GM21526 (cell line): Measurements from ENCODE around the gene SCN3B.
A peak's percentile ranks its signal among the peaks of the same experiment; 100 is the strongest.

ENCODE experiments used
- ATAC-seq: cut with Tn5 transposase; IDR thresholded peaks from one replicate; pipeline ENCODE4 v1.9.1; 2021; ENCODE audit warnings: moderate library complexity; ENCODE audit not compliant: unreplicated experiment, low FRiP score

The SCN3B gene, protein sequence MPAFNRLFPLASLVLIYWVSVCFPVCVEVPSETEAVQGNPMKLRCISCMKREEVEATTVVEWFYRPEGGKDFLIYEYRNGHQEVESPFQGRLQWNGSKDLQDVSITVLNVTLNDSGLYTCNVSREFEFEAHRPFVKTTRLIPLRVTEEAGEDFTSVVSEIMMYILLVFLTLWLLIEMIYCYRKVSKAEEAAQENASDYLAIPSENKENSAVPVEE

DNA sequence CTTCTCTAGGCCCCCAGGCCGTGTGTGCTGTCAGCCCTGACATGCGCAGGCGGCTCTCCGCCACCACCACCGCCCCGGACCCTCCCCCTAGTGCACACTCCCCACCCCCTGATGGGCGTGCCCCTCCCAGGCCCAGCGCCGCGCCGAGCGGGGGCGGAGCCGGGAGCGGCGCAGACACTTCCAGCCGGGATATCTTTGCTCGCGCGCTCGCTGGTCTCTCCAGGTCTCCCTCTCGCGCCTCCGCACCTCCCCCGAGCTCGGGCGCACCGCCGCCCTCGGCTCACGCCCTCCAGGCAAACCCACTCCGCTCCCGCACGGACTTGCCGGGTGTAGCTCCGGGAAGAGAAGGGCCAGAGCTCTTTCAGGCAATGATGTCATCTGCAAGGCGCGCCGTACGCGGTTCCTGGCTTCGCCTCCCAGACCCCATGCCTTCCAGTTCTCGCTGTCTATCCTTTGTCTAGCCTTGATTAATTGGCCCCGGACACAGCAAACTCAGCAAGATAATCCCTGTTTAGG lies at the start of gene SCN3B:
TSS of gene SCN3B (minus strand) at position 59 of the 516 bp plus-strand sequence. CDS start 823 bp downstream, outside the sequence.
- ATAC-seq, result peak; percentile 48

DNA sequence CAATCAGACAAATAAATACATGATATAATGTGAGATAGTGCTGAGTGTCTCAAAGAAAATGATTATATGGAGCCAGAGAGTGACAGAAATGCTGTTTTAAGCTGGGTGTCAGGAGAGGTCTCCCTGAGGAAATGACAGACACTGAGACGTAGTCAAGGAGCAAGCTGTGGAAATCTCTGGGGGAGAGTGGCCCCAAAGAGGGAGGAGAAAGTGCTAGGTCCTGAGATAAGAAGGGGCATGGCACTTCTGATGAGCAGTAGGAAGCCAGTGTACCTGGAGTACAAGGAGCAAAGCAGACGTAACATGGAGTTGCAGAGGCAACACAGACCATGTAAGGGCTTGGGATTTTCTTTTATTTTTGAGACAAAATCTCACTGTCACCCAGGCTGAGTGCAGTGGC lies 48.3 kb upstream of the SCN3B start:
- ATAC-seq, result no peak

DNA sequence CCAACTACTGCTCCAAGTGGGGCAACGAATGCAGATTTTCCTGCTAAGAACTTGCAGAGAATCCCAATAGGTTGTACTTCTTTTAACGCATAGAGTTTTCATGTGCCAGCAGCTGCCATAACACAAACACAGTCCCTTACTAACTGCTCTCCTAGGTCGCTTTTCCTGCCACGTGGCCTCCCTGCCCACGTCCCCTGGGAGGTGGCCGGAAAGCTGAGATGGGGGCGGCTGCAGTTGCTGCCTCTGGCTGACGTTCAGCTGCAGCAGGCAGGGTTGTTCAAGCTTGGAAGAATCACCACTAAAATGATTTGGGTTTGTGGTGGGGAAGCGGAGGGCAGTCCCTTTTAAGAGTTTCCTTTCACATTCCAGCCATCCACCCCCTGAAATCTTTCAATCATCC lies 47.7 kb upstream of the SCN3B start:
- no peak for ATAC-seq

DNA sequence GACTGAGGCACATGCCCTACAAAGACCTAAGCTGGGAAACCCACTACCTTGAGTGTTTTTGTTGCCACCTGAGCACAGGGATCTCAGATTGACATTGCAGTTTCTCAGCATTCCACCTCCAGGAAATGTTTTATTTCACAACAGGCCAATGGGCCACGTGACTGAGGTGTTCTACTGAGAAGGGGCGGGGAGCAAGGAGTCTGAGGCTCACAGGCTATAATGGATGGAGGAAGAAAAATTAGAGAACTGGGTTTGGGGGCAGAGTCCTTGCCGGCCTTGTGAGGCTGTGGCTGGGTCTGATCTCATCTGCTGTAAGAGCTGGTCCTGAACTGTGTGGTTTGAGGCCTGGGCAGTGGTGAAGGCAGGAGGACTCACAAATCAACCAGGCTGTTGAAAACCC lies 46.3 kb upstream of the SCN3B start:
- ATAC-seq, result no peak

DNA sequence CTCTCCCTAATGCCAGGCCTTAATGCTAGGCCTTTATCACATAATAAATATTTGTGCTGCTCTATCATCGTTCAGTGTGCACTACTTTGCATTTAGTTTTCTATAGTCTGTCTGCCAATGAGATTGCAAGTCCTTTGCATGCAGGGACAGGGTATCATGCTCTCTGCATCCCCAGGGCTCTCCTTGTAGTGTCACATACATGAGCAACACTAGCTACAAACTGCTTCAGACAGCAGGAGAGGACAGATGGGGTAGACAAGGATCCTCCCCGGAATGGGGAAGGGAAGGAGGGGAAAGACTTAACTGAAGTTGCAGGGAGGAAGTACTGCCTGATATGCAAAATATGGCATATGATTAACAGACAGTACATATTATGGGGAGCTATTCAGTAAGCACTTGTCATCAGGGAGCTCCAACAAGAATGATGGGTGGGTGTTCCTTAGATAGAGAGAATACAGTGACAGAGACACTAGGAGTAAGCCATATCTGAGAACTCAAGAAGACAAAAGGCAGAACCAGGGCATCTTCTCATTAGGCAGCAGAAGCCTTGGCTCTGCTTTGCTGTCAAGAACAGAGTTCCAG lies 44.2 kb upstream of the SCN3B start:
- ATAC-seq, result no peak

DNA sequence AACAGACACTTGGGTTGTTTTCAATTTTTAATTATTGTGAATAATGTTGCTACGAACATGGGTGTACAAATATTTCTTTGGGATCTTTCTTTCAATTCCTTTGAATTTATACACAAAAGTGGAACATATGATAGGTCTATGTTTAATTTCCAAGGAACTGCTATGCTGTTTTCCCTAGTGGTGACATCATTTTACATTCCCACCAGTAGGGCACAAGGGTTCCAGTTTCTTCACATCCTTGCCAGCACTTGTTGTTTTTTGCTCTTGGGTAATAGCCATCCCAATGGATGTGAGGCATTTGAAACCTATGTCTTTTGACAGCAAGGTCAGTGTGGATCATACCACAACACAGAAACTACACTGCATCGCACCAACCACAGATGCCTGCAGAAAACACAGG lies 41.8 kb upstream of the SCN3B start:
- no peak for ATAC-seq

DNA sequence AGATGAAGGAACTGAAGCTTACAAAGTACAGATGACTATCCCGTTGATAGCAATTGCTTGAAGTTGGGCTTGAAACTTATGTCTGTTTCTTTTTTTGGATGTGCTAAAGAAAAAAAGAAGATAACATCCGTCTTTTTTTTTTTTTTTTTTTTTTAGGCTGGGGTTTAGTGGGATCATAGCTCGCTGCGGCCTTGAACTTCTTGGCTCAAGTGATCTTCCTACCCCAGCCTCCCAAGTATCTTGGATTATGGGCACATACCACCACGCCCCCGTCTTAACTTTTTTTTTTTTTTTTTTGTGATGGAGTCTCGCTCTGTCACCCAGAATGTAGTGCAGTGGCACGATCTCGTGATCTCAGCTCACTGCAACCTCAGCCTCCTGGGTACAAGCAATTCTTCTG lies 40.8 kb upstream of the SCN3B start:
- no peak for ATAC-seq

DNA sequence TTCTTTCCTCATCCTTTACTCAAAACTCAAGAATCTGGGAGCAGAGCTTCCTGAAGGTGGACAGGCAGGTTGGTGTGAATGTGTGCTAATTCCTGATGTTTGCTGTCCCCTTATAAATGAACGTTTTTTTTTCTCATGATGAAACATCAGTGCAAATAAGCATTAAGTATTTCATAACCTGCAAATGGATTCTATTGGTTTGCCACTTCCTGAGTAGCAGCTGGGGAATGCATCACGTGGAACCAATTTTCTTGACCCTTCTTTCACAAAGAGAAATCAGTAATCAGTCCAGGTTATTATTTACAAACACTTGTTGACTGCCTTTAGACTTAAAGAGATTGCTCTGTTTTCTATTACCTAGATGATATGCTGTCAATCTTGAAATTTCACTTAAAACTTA lies 40.1 kb upstream of the SCN3B start:
- no peak for ATAC-seq

DNA sequence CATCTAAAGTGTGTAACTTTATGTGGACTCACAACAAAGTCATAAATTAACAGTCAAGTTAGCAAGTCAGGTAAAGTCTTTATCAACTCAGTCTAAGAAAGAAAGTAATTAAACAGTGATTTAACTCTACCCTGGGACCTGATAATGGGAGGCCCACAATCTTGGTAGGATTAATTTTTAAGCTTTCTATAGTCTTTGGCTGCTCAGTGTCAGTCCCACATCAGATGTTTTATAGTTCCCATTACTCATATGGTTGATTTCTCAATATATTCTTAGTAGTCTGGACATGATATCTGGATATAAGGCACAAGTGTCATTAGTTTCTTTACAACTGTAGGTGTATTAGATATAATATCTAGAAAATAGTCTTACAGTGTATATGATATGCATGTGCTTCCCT lies 38.5 kb upstream of the SCN3B start:
- no peak for ATAC-seq

DNA sequence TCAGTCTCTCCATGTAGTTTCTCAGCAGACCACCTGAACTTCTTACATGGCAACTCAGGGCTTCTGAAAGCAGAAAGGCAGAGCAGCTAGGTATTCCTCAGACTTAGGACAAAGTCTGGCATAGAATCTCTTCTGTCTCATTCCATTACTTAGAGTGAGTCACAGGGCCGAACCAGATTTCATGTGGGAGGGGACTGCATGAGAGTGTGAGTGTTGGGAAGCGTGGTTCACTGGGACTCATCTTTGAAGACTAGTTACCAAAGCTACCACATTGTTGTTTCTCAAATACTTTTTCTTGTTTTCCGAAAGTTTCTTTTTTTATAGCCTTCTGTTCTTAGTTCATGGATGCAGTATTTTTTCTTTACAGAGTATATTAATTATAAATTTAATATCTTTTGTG lies 36.1 kb upstream of the SCN3B start:
- no peak for ATAC-seq

DNA sequence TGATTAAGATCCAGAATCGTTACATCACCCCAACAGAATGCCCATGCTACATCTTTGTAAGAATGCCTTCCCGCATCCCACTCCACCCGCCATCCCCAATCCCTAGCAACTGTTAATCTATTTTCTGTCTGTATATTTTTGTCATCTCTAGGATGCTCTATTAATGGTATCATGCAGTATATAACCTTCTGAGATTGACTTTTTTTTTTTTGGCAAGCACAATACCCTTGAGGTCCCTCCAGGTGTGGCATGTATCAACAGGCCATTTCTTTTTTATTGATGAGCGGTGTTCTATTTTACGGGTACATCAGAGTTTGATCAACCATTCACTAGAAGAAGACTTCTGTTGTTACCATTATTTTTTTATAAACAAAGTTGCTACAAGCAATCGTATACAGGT lies 30.2 kb upstream of the SCN3B start:
- ATAC-seq, result no peak

DNA sequence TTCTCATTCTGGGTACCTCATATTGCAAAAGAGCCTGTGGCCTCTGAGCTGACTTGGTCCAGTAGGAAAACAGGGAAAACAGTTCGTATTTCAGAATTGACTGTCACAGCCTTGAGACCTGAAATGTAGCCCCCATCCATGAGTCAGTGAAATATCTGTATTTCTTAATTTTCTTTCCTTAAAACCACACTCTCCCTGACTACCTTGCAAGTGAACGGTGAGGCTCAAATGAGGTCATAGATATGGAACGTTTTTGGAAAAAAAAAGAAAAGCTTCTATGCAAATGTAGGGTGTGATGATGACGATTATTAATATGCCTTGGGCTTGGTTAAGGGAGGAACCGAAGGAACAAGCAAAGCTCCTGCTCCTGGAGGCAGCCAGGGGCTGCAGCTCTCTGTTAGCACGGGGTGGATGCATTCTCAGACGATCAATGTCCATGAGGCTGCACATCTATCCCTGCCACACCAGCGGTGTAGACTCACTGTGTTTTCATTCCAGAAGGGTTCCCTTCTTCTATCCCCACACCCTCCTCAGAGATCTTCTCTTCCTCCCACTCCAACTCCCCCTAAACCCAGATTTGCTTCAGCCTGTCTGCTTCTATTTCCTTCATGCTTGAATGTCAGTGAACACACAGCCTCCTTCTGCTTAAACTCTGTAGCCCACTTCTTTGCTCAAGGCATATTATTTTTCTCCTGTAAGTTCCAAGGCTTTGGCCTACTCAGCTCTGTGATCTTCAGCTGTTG lies 29.2 kb upstream of the SCN3B start:
- no peak for ATAC-seq

DNA sequence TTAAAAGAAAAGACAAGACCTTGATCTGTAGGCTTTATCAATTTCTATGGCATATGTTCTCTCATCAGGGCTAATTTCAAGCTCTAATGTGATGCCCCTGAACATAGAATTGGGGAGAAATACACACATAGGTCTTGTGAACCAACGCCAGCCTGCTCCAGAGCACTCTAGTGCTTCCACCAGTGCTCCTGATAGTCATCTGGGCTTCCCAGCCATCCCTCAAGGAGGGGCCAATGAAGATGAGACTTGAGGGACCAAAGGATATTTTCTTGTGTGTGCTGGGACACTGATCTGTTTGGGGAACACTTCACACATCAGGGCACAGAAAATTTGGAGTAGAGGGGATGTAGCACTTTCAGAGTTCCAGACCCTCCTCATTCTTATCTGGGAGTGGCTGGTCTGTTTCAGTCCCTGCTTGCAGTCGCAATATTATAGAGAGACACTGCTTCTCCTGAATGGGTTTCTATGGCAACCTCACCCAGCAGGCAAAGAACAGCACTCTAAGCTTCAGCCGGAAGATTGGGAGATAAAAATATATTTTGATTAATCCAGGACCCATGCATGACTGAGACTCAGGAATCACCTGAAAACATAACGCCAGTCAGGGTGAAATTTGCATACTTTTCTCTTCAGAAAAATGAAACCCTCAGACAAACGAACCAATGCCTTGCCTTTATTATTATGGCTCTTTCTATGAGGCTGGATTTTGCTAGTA lies 28.4 kb upstream of the SCN3B start:
- ATAC-seq, result no peak

DNA sequence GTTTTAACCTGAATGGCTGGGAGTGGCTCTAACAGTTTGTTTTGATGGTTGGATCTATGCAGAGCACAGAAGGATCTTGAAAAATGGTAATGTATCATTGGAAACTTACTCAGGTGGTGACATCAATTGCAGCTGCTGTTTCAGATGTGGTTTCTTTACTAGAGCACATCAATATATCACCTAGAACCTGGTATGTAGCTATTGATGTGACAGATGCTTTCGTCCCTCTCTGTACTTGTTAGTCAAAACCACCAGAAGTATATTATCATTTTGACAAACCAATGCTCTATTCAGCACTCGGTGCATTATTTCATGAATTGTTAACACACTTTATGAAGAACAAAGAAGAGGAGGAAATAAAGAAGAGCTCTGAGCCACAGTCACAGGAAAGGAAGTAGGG lies 26.6 kb upstream of the SCN3B start:
- ATAC-seq, result no peak

DNA sequence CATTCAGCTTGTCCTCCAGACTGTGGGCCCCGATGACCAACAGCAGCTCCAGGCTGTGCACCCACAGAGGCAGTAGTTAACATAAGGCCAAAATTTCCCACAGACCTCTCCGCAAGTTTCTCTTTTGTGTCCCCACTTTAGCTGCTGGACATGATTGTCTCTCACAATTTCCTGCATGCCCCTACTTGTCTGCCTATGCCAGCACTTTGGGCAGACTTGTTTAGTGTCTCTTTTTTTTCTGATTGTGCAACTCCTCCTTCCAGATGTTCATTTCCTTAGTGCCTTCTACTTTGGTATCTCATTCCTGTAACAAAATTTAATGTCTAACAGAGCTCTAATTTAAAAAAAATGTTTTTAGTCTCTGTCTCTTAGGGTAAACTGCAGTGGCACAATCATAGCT lies 23.8 kb upstream of the SCN3B start:
- ATAC-seq, result no peak

DNA sequence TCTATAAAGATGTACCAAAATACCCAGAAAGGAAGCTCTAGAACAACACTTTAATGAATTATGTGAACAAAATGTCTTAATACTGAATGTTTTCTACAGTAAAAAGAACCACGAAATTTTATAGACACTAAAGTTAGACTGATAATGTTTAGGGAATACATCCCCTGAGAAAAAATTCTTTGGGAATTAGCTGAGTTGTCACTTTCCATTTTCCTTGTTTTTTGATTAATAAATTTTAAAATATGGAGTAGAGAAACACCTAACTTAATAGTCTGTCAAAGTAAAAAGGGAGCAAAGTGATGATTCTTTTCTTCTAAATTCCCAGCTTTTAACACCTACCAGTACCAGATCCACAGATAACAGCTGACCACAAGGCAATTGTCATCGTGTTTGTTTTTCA lies 23.1 kb upstream of the SCN3B start:
- no peak for ATAC-seq

DNA sequence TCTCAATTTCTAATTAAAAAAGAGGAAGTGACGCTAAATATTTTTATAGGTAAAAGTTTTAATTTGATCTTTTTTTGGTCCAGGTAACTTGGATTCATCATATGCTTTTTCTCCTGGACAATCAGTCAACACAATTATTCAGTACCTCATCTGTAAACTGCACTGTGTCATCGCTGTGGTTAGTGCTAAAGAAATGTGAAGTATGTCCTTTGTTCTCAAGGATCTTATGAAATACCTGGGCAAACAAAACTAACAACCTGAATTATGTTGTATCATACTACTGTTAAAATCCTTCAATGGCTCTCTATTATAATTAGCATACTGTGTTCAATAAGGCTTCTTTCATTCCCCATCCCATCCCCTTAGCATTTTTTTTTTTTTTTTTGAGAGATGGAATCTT lies 19.9 kb upstream of the SCN3B start:
- ATAC-seq, result no peak

DNA sequence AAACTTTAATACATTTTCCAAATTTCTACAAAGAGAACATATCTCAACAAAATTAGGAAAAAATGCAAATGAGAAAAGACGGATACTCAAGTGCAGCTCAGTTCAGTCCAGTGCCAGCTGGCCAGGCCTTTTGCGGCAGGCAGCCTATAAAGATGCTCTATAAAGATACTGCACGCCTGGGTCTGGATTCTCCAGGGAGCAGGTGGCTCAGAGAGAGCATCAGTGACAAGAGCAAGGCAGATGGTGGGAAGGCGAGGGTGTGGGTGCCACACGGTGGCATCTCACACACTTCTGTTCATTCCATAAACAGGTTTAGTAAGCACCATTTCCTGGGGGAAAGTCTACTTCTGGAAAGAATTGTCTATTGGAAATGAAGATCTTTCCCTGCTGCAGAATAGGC lies 18.1 kb upstream of the SCN3B start:
- no peak for ATAC-seq

DNA sequence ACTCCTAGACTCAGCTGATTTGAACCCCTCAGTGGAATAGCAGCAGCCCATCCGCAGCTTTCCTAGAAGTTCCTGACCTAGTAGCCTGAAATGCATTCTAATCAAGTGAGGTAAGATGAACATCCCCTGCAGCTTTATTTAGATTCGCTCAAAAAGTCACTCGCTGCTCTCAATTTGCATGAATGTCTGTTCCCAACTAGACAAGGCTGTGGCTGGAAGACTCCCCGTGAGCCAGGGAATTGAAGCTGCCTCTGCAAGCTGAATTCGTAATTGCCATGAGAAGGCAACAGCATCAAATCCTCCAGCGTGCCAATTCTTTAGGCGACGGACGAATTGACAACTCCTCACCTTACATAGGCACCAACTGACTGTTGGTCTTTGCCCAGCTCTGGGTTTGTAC lies 17.1 kb upstream of the SCN3B start:
- ATAC-seq, result no peak

DNA sequence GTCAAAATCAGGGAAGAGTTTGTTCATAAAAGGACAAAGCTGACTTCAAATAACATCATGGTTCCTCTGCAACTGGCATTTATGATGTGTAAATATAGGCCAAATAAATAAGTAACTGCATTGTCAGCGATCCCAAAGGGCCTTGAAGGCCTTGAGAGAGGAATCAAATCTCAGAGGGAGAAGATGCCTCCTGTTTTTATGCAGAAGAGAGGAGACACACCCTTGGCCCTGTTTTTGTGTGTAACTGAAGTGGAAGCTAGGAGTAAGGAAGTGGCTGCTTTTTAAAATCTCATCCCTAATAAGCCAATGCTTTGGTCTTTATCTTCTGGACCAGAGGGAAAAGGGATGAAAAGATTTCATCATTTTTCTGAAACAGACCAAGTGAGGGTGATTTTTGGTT lies 15.7 kb upstream of the SCN3B start:
- no peak for ATAC-seq

DNA sequence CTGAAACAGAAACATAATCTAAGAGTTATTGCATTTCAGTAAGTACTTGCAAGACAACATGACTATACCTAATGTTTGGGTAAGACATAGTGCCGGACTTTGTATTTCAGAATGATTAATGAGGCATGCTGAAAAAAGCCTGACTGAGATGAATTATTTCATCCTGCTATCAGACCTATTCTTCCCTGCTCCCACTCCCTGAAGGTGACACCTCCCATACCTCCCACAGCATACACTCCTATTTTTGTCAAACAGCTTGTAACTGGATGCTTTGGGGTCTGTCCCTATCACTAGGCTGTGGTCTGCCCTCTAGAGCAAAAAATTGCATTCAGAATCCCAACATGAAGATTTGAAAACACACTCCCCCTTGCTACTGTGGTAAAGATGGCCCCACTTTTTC lies 10.9 kb upstream of the SCN3B start:
- no peak for ATAC-seq
